ENCODE data around the gene UBE2I. TPM values are rescaled to one million over a fixed set of nuclear protein-coding genes. Genes with fewer than 3 reads are reported as not detected.
A peak's percentile ranks its signal among the peaks of the same experiment; 100 is the strongest.
"Not testable (repeated sequence)": the region's sequence is repeated elsewhere in the genome, so short reads cannot be mapped to it uniquely, and the experiment has no call there.

Gene UBE2I
- polyA plus RNA-seq (ENCODE audit: low read depth in 6 of 6): 100 to 1,000 TPM in 5 of 6 donors, 10 to 100 TPM in 1; 99.5 to 121 (median 114) TPM

- ATAC-seq (ENCODE audit: low read depth in 2 of 2) (peak; percentile 61 to 68), DNase-seq (peak; percentile 99)
- no peaks in the 10 kb centered on the region for H3K27me3 Mint-ChIP-seq
- peak within 1 kb of the TSS; percentile 100 for H3K27ac Mint-ChIP-seq
- H3K4me3 Mint-ChIP-seq: peak within 1 kb of the TSS; percentile 96 to 99 (median 98)
- H3K36me3 Mint-ChIP-seq: peaks cover 5 to 7% of the 10 kb centered on the region in 2 donors
- H3K4me1 Mint-ChIP-seq: peaks cover 36 to 65% (median 45%) of the 10 kb centered on the region in 3 donors
- no peaks in the 10 kb centered on the region for H3K9me3 Mint-ChIP-seq
These were observed at the start of gene UBE2I for GRCh38 chr16:1308977-1309885. Gene UBE2I (plus strand): TSS chr16:1309636. CDS start chr16:1314031, 4,395 bp downstream.

GRCh38 chr16:1259760-1260068 lies 49.7 kb upstream of the UBE2I start:
- Mint-ChIP-seq H3K36me3 (no peaks in the 10 kb centered on the region), H3K27ac (no peak overlapping the region), H3K9me3 (peaks cover 0 to 5% (median 0%) of the 10 kb centered on the region in 7 donors), H3K4me3 (no peak overlapping the region), H3K27me3 (peaks cover 10 to 53% (median 26%) of the 10 kb centered on the region in 3 donors), H3K4me1 (peaks cover 6 to 10% (median 6%) of the 10 kb centered on the region in 3 donors)
- ATAC-seq (ENCODE audit: low read depth in 2 of 2) (no peak), DNase-seq (no peak)

GRCh38 chr16:1260101-1260680 lies 49.2 kb upstream of the UBE2I start:
- Mint-ChIP-seq H3K36me3 (no peaks in the 10 kb centered on the region), H3K27ac (peak overlapping the region in 1 of 6 donors; percentile 82)

GRCh38 chr16:1261131-1261892 lies 48.1 kb upstream of the UBE2I start:
- peaks cover 6 to 10% (median 6%) of the 10 kb centered on the region in 3 donors for H3K4me1 Mint-ChIP-seq
- peaks cover 12 to 54% (median 26%) of the 10 kb centered on the region in 3 donors for H3K27me3 Mint-ChIP-seq
- ATAC-seq (ENCODE audit: low read depth in 2 of 2) (peak in 1 of 2 donors; percentile 53), DNase-seq (no peak)
- peaks cover 0 to 5% (median 0%) of the 10 kb centered on the region in 7 donors for H3K9me3 Mint-ChIP-seq
- H3K36me3 Mint-ChIP-seq: no peaks in the 10 kb centered on the region
- H3K4me3 Mint-ChIP-seq: no peak overlapping the region
- no peak overlapping the region for H3K27ac Mint-ChIP-seq

More at GRCh38 chr16:1260101-1260680, 49.2 kb upstream of the UBE2I start:
- H3K4me3 Mint-ChIP-seq: no peak overlapping the region
- no peak for DNase-seq
- H3K4me1 Mint-ChIP-seq: peaks cover 6 to 10% (median 6%) of the 10 kb centered on the region in 3 donors
- peaks cover 0 to 5% (median 0%) of the 10 kb centered on the region in 7 donors for H3K9me3 Mint-ChIP-seq
- peaks cover 10 to 53% (median 26%) of the 10 kb centered on the region in 3 donors for H3K27me3 Mint-ChIP-seq
- ATAC-seq (ENCODE audit: low read depth in 2 of 2): no peak

GRCh38 chr16:1262210-1262845 lies 47.1 kb upstream of the UBE2I start:
- Mint-ChIP-seq H3K27ac (no peak overlapping the region), H3K9me3 (peaks cover 0 to 5% (median 0%) of the 10 kb centered on the region in 7 donors), H3K4me3 (no peak overlapping the region), H3K36me3 (no peaks in the 10 kb centered on the region), H3K27me3 (peaks cover 14 to 50% (median 26%) of the 10 kb centered on the region in 3 donors), H3K4me1 (peaks cover 6 to 10% (median 6%) of the 10 kb centered on the region in 3 donors)
- ATAC-seq (ENCODE audit: low read depth in 2 of 2) (no peak), DNase-seq (no peak)

- H3K27ac Mint-ChIP-seq: no peak overlapping the region
- H3K36me3 Mint-ChIP-seq: no peaks in the 10 kb centered on the region
- H3K4me1 Mint-ChIP-seq: peaks cover 6 to 10% (median 6%) of the 10 kb centered on the region in 3 donors
- DNase-seq (no peak), ATAC-seq (ENCODE audit: low read depth in 2 of 2) (no peak)
- no peak overlapping the region for H3K4me3 Mint-ChIP-seq
- H3K9me3 Mint-ChIP-seq: peaks cover 0 to 5% (median 0%) of the 10 kb centered on the region in 7 donors
- H3K27me3 Mint-ChIP-seq: peaks cover 14 to 48% (median 26%) of the 10 kb centered on the region in 3 donors
These were observed 46.6 kb upstream of the UBE2I start for GRCh38 chr16:1262846-1263221.

GRCh38 chr16:1263591-1264344 lies 45.7 kb upstream of the UBE2I start:
- H3K9me3 Mint-ChIP-seq: peaks cover 0 to 5% (median 0%) of the 10 kb centered on the region in 7 donors
- H3K36me3 Mint-ChIP-seq: no peaks in the 10 kb centered on the region
- peaks cover 5 to 10% (median 6%) of the 10 kb centered on the region in 3 donors for H3K4me1 Mint-ChIP-seq
- H3K4me3 Mint-ChIP-seq: no peak overlapping the region
- ATAC-seq (ENCODE audit: low read depth in 2 of 2) (no peak), DNase-seq (no peak)
- no peak overlapping the region for H3K27ac Mint-ChIP-seq
- peaks cover 14 to 40% (median 23%) of the 10 kb centered on the region in 3 donors for H3K27me3 Mint-ChIP-seq

- DNase-seq: no peak
- Mint-ChIP-seq H3K27ac (no peak overlapping the region), H3K4me1 (peaks cover 0 to 4% (median 1%) of the 10 kb centered on the region in 3 donors), H3K4me3 (peak overlapping the region in 1 of 8 donors; percentile 73), H3K36me3 (no peaks in the 10 kb centered on the region), H3K9me3 (peaks cover 0 to 5% (median 0%) of the 10 kb centered on the region in 7 donors), H3K27me3 (peaks cover 18 to 34% (median 19%) of the 10 kb centered on the region in 3 donors)
- ATAC-seq (ENCODE audit: low read depth in 2 of 2): no peak
These were observed 44.9 kb upstream of the UBE2I start for GRCh38 chr16:1264345-1265089.

GRCh38 chr16:1265090-1265630 lies 44.3 kb upstream of the UBE2I start:
- Mint-ChIP-seq H3K4me3 (peak overlapping the region in 1 of 8 donors; percentile 42), H3K27ac (no peak overlapping the region), H3K27me3 (peaks cover 18 to 36% (median 25%) of the 10 kb centered on the region in 3 donors), H3K36me3 (no peaks in the 10 kb centered on the region), H3K4me1 (peaks cover 0 to 4% (median 1%) of the 10 kb centered on the region in 3 donors), H3K9me3 (peaks cover 0 to 5% (median 0%) of the 10 kb centered on the region in 7 donors)
- no peak for DNase-seq
- ATAC-seq (ENCODE audit: low read depth in 2 of 2): no peak

- Mint-ChIP-seq H3K4me1 (peaks cover 0 to 4% (median 0%) of the 10 kb centered on the region in 3 donors), H3K27me3 (peaks cover 21 to 35% (median 25%) of the 10 kb centered on the region in 3 donors), H3K4me3 (no peak overlapping the region), H3K36me3 (no peaks in the 10 kb centered on the region), H3K9me3 (peaks cover 0 to 5% (median 0%) of the 10 kb centered on the region in 7 donors), H3K27ac (no peak overlapping the region)
- ATAC-seq (ENCODE audit: low read depth in 2 of 2): no peak
- DNase-seq: no peak
These were observed 43.6 kb upstream of the UBE2I start for GRCh38 chr16:1265826-1266225.

- not testable (repeated sequence) for H3K36me3 Mint-ChIP-seq; H3K4me1 Mint-ChIP-seq; ATAC-seq (ENCODE audit: low read depth in 2 of 2); H3K4me3 Mint-ChIP-seq; DNase-seq; H3K9me3 Mint-ChIP-seq
- Mint-ChIP-seq H3K27ac (peak overlapping the region in 1 of 6 donors; percentile 34), H3K27me3 (peaks cover 18 to 40% (median 36%) of the 10 kb centered on the region in 3 donors)
These were observed 40.0 kb upstream of the UBE2I start for GRCh38 chr16:1269418-1269817.

Data from naive B cell (primary cell).